ENCODE measurements around the gene PLEKHG7.

DNA sequence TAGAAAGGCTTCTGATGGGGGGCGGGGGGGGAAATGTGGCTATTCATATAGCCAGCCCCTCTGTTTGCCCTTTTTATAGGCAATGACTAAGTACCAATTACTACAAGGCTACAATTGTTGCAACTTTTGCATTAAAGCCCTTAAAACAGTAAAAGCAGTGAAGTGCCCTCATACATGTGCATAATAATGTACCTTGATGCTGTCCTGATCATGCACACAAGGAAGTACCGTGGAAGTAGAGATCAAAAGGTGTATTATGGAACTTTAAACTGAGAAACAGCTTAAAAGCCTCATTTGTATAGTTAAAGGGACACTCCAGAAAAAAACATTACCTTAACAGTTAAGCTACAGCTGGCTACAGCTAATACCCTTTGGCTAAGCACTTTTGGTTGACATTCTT is 111.8 kb downstream of the PLEKHG7 start:
- TF ChIP-seq, protein P1, sequence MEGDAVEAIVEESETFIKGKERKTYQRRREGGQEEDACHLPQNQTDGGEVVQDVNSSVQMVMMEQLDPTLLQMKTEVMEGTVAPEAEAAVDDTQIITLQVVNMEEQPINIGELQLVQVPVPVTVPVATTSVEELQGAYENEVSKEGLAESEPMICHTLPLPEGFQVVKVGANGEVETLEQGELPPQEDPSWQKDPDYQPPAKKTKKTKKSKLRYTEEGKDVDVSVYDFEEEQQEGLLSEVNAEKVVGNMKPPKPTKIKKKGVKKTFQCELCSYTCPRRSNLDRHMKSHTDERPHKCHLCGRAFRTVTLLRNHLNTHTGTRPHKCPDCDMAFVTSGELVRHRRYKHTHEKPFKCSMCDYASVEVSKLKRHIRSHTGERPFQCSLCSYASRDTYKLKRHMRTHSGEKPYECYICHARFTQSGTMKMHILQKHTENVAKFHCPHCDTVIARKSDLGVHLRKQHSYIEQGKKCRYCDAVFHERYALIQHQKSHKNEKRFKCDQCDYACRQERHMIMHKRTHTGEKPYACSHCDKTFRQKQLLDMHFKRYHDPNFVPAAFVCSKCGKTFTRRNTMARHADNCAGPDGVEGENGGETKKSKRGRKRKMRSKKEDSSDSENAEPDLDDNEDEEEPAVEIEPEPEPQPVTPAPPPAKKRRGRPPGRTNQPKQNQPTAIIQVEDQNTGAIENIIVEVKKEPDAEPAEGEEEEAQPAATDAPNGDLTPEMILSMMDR (IDR thresholded peaks at IDR 0.05; ENCODE audit: insufficient read depth, low read length, poor library complexity, severe bottlenecking), result no peak
- no peak for TF ChIP-seq EZH2phosphoT487 (conservative IDR thresholded peaks at IDR 0.05; ENCODE audit: low read length)

Data from SU-DHL-6 (cell line).